Kidney glomerular epithelial cell (primary cell): ENCODE results near the gene CCDC57.

ENCODE experiments used
- DNase-seq: peaks from one replicate; lab custom pipeline; 2025; lab: John Stamatoyannopoulos, UW

Gene CCDC57

DNA sequence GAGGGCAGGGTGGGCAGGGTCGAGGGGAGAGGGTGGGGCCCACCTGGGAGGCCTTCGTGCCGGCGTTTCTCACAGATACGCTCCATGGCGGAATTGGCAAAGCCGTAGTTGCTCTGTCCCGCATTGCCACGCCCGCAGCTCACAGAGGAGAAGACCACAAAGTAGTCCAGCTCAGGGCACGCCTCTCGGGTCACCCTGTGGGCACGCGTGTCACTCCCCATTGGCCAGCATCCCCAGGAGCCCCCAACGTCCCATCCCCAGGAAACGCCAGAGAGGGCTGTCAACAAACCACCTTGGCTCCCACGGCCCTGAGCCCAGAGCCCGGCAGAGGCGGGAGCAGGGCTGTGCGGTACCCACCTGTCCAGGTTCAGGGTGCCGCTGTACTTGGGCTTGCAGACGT is 130.7 kb downstream of the CCDC57 start:
- DNase-seq = no peak

DNA sequence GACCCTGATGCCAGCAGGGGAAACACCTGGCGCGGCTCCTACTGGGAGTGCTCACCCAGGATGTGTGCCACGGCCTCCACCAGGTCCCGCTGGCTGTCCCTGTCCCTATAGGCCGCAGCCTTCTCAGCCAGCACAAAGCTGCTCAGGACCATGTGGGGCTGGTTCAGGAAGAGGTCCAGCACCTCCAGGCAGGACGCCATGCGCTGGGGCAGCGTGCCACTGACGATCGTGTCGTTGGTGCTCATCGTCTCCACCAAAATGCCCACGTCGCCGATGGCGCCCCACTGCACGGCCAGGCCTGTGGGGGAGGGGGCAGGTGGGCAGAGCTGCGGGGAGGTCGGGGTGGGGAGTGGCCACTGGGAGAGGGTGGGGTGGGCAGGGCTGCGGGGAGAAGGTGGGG is 131.1 kb downstream of the CCDC57 start:
- DNase-seq = no peak

DNA sequence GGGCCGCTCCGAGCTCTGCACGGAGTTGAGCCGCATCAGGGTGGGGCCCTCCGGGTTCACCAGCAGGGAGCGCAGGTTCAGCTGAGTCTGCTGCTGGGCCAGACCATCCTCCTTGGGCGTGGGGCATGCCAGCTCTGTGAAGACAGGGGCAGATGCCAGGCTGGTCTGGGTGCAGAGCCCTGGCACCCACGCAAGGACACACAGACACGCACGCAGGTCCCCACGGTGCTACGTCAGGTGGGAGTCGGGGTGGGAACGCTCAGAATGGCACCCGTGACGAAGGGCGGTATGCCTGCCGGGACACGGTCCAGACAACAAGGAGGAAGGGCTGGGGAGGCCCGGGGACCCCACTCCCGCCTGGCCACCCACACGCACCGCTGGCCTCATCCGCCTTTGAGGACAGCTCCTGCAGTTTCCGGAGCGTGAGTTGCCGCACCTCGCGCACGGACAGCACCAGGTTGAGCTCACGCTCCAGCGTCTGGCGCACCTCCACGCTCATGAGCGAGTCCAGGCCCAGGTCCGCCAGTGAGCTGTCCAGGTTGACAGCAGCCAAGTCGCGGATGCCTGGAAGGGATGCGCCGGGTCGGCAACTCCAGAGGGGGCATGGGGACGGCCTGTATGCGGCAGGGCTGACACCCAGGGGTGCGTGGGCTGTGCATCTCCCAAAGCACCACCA is 131.7 kb downstream of the CCDC57 start:
- no peak for DNase-seq

DNA sequence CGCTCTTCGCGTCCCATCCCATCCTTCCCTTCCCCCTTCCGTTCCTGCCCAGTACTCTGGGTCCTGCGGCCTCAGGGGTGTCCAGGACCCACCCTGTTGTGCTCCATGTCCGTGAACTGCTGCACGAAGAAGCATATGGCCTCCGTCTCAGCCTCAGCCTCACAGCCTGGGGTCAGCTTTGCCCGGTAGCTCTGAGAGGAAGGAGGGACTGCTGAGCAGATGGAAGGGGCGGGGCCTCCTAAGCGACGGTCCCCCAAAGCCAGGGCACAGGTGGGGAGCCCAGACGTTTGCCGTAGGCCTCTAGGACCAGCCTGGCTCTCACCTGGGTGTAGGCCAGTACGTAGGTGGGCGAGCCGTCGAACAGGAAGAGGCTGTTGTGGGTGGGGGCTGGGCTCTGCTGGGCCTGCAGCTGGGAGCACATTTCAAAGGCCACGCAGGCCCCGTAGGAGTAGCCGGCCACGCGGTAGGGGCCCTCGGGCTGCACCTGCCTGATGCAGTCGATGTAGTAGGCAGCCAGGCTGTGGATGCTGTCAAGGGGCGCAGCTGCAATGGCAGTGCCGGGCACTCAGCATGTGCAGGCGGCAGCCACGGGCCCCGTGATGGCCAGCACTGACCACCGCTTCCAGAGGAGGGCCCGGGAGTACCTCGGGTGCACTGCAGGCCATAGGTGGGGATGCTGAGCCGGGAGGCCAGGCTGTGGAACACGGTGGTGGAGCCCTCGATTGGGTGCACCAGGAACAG is 132.4 kb downstream of the CCDC57 start:
- no peak for DNase-seq

DNA sequence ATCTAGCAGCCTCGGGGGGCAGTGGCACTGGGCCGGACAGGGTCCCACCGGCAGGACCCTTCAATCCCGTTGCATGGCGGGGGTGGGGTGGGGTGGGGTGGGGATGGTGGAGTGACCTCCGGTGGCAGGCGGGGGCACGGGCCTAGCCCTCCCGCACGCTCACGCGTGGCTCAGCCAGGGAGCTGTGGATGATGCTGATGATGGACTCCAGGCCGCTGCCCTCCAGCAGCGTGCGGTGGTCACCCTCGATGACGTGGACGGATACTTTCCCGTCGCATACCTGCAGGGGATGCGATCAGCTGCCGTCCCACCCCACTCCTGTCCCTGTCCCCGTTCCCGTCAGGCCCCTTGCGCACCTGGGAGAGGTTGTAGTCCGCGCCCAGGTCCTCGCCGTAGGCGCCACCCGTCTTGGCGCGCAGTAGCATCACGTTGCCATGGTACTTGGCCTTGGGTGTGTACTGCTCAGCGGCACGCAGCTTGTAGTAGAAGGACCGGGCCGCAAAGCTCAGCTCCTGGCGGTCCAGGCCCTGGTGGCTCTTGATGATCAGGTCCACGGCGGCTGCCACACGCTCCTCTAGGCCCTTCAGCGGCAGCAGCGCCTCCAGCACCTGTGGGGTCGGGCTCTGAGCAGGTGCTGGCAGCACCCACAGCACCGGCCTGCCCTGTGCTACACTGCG is 133.5 kb downstream of the CCDC57 start:
- DNase-seq = no peak

DNA sequence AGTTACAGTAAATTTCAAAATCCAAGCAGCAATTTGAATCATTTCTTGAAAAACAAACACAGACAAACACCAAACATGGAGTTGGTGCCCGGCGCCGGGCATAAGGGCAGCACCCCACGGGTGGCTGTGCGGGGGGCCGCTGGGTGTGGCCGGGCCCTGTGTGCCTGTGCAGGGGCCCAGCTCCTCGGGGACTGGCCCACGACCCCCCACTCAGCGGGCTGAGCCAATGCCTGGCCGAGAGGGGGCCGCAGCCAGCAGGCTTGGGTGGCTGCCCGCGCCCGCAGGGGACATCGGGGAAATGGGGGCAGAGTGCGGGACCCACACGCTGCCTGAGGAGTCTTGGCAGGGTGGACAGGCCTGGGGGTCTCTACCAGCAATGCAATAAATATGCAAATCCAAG is 134.2 kb downstream of the CCDC57 start:
- DNase-seq = no peak

DNA sequence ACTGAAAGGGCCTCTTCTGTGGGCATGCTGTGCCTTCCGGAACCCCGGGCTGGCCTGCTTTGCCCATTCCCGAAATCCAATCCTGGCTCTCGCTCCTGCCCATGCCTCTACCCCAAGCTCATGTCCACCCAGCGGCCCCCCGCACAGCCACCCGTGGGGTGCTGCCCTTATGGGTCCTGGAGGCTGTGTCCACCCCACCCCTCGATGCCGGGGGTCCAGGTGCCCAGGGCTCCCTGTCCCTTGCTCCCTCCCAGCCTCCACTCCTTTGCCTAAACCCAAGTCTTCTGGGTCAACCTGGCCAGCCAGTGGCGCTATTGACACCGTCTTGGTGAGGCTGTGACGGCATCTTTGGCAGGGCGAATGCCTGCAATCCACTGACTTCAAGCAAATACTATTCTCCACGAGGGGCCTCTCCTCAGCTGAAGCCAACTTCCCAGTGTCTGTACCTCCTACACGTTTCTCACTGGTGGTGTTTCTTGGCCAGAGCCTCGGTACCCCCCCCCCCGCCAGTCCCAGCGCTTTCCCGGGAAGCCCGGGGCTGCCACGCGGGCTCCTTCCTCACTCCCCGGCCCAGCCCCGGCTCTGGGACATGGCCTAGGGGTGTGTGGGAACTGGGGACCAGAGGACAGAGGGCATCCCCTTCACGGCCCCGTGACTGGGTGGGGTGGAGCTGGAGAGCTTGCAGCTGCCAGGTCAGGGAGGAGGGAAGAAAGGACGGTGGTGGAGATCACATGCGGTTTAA is 134.9 kb downstream of the CCDC57 start:
- DNase-seq = no peak

DNA sequence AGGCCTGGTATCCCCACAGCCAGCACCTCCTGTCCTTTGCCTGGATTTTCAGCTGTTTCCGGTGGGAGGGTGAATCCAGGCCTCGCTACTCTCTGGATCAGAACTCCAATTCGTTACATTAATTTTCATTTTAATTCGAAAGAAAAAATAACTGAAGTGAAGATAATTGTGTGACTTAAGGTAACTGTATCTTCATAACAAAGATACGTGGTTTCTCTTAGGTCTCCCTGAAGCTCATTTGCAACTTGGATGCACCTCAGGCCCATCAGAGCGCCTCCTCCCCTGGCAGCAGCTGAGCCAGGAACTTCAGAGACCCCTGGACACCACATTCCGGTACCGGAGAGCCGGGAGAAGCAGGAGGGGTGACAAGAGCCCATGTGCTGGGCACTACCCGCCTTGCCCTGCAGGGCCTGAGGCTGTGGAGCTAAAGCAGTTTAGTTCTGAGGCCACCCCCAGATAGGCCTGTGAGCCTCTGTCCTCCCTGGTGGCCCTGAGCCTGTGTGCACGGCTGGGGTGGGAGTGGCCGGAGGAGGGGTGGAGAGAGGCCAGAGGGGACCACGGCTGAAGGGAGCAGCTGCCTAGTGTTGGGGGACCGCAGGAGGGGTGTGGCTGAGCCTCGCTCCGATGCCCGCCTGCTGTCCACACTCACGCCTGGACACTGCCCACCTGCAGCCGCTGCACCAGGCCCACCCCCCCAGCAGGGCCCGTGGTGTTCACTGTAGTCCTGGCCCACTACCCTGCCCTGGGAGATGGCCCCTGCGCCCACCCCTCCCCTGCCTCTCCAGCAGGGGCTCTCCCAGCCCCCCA is 135.7 kb downstream of the CCDC57 start:
- DNase-seq = no peak

DNA sequence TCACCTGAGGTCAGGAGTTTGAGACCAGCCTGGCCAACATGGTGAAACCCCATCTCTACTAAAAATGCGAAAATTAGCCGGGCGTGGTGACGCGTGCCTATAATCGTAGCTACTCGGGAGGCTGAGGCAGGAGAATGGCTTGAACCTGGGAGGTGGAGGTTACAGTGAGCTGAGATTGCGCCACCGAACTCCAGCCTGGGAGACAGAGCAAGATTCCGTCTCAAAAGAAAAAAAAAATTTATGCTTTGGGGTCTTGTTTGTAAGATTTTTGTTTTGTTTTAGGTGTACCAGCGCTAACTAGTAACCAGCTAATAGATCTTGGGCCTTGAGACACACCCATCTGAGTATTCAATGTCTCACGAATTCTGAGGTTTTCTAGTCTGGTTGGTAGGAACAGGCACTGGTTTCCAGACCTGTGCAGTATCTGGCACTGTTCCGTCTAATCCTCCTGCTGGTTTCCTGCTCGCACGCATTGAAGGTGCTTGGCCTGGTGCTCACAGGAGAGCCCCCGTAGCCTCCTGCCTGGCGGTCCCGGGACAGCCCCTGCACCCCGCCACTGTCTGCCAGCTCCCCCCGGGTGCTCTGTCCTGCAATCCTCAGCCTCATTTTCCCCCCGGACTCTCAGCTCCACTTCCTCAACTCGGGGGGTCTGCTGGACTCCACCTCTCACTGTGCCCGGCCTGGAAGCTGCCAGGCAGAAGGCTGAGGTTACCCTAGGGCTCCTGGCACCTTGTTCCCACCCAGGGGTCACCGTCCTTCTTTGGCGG is 136.4 kb downstream of the CCDC57 start:
- no peak for DNase-seq

DNA sequence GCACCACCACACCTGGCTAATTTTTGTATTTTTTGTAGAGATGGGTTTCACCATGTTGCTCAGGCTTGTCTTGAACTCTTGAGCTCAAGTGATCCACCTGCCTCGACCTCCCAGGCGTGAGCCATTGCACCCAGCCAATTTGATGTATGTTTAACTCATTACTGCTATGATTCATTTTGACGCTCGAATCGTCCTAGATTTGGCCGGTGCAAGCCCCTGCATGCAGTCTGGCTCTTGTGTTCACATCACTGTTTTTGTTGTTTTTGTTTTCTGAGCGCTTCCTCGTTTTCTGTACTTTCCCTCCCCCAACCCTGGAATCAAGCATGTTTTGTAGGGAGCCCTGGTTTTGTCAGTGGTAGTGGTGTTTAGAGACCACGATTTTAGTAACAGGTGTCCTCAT is 139.2 kb downstream of the CCDC57 start:
- DNase-seq = no peak

DNA sequence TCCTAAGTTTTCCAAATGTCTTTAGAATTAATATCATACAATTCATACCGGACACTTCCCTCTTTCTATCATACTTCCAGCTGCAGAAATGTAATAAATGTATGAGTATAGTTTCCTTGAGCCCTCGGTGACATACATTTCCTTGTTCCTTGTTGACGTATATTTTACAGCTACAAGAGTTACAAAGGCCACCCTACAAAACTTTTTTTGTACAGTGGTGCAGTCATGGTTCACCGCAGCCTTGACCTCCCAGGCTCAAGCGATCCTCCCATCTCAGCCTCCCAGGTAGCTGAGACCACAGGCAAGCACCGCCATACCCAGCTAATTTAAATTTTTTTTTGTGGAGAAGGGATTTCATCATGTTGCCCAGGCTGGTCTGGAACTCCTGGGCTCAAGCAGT is 139.8 kb downstream of the CCDC57 start:
- no peak for DNase-seq

DNA sequence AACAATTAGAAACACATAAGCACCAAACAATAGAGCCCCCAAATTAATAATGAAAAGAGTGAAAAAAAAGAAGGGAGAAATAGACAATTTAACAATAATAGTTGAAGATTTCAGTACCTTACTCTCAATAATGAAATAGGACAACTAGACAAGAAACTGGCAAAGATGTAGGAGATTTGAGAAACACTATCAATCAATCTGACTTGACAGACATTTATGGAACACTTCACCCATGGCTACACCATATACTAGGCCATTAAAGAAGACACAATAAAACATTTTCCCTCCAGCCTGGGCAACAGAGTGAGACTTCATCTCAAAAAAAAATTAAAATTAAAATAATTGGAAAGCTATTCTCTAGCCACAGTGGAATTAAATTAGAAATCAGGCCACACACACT is 142.0 kb downstream of the CCDC57 start:
- no peak for DNase-seq

DNA sequence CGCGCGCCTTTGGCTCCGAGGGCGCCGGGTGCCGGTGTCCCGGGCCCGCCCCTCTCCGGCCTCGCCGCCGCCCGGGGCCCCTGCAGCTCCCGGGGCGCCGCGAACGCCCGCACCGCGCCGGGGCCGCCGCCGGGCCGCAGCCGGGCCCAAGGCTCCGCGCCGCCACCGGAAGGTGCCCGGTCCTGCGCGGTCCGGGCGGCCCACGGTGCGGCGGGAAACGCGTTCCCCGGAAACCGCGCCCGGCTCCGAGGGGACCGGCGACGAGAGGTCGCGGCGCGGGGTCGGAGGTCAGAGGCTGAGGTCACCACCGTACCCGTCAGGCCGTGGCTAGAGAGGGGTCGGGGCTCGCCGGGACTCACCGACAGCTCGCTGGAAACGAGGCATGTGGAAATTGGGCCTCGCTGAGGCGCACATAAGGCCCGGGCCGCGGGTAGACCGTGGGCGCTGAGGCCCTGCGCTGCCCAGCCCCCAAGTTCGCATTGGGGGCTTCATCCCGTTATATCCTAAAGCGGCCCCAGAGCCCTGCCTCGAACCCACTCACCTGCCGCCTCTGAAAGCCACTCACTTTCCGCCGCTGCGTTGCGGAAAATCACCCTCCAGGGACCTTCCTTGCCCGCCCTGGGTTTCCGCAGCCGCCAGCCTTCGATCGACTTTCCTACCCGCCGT is 146.9 kb downstream of the CCDC57 start, which contains the start of gene DUS1L:
DUS1L (minus strand) TSS at position 167 of the 666 bp plus-strand sequence. CDS start 745 bp downstream, outside the sequence.
- no peak for DNase-seq

DNA sequence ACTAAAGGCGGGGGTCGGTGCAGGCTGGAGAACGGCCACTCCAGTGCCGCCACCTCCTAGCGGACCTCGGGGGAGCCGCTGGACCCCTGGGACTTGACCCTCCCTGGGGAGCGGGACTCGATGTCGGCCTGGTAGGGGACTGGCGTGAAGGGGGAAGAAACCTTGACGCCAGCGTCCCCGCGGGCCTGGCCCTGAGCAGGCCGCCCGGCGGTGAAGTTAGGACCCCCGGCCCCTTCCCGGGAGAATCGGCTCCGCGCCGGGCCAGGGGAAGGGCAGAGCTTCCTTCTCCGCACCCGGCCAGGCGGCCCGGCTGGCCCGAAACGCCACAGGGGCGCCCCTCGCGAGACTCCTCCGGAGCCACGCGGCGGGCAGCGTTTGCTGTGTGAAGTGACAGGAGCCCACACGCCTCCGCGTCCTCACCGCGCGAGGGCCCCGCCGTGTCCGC is 147.4 kb downstream of the CCDC57 start:
- DNase-seq = no peak

DNA sequence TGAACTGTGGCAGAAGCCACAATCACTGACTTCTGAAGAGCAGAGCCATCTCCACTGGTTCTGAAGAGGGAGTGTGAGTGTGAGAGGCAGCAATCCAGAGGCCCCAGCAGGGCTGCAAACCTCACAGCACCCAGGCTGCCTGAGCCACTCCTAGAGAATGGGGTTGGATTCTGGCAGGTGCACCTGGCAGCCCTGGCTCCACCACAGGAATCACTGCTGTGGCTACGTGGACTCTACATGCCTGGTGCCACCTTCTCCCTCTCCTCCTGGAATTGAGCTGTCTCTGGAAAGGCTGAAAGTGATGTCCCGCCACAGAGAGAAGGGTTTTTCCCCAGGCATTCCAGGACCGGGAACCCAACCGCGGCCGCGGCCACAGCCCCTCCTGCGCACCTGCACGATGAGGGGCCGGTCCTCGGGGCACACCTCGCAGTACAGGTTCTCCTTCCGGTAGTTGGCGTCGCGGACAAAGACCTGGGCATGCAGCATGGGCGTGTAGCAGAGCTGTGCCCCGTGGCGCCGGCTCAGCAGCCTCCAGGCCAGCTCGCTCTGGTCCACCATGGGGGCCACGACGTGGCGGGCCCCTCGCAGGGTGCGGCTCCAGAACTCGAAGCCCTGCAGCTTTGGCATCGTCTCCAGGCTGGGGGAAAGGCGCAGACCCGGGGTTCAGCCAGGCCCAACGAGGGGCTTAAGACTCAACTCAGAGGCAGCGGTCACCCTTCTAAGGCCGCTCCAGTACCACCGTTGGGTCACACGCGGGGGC is 148.0 kb downstream of the CCDC57 start:
- no peak for DNase-seq

DNA sequence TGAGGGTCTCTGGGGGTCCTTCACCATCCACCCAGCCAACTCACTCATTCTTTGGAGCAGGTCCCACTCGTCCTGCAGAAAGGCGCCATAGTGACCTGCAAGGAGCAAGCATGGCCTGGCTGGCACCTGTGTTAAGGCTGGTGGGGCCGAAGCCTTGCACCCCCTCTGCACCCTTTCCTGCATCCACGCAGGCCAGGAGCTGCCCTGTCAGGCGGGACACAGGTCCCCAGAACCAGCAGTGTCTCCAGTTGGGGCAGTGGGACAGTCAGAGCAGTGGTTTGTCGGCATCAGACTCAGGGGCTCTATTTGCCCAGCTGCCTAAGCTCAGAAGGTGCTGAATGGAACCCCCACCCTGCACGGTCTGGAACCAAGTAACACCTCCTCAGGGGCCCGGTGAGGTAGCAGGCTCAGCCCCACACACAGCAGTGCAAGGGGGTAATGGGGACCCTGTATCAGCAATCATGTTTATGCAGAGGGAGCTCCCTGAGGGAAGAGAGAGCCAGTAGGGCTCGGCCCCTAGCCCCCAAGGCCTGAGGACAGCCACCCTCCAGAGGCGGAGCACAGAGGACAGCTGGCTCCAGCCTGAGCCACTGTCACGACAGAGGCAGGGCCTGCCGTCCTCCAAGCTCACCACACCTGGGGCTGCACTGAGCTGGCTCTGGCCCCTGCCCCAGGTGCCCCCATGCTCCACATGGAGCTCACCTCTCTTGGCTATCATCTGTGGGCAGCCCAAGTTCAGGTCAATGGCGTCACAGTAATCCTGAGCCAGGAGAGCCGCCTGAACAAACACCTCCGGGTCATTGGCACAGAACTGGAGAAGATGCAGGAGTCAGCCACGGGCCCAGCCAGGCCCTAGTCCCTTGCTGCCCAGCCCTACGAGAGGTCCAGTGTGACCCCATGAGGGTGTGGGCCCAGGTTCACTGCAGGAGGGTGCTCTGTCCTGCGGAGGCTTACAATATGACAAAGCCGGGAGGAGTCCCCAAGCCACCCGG is 148.9 kb downstream of the CCDC57 start:
- no peak for DNase-seq

DNA sequence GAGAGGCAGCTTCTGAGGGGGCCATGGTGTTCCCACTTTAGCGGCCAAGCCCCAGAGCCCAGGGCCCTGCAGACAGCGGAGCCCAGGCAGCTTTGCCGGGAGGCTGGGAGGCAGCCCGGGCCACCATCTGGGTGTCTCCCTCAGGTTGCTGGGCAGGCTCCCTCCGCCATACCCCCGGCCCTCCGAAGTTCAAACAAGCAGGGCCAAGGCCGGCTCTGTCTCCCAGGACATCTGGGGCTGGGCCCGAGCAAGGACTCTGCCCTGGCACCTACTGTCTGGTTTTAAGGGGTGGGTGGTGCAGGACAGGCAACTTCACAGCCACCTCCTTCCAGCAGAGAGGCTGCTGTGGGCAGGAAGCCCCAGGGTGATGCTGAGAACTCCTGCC is 149.7 kb downstream of the CCDC57 start:
- DNase-seq = no peak
